ENCODE data around the gene MED12L.
"Not testable (repeated sequence)": the region's sequence is repeated elsewhere in the genome, so short reads cannot be mapped to it uniquely, and the experiment has no call there.

Gene MED12L

GRCh38 chr3:151225040-151225975 lies 139.8 kb downstream of the MED12L start:
- DNase-seq (ENCODE audit: low read depth, low spot score): no peak
- no peak overlapping the region for H3K4me3 ChIP-seq (ENCODE audit: low read length)

- no peak for DNase-seq (ENCODE audit: low read depth, low spot score)
- H3K4me3 ChIP-seq (ENCODE audit: low read length): no peak overlapping the region
Observed at GRCh38 chr3:151226088-151226563, 140.7 kb downstream of the MED12L start.

- H3K4me3 ChIP-seq (ENCODE audit: low read length): no peak overlapping the region
- DNase-seq (ENCODE audit: low read depth, low spot score): no peak
Observed at GRCh38 chr3:151226825-151227224, 141.4 kb downstream of the MED12L start.

- H3K4me3 ChIP-seq (ENCODE audit: low read length): no peak overlapping the region
Observed at GRCh38 chr3:151227266-151227806, 141.9 kb downstream of the MED12L start.

GRCh38 chr3:151227807-151228665 lies 142.6 kb downstream of the MED12L start:
- DNase-seq (ENCODE audit: low read depth, low spot score): peak; percentile 68
- H3K4me3 ChIP-seq (ENCODE audit: low read length): no peak overlapping the region

More at GRCh38 chr3:151227266-151227806, 141.9 kb downstream of the MED12L start:
- no peak for DNase-seq (ENCODE audit: low read depth, low spot score)

- DNase-seq (ENCODE audit: low read depth, low spot score): no peak
- no peak overlapping the region for H3K4me3 ChIP-seq (ENCODE audit: low read length)
Observed at GRCh38 chr3:151228666-151229040, 143.2 kb downstream of the MED12L start.

GRCh38 chr3:151230646-151231045 lies 145.2 kb downstream of the MED12L start:
- H3K4me3 ChIP-seq (ENCODE audit: low read length): no peak overlapping the region
- no peak for DNase-seq (ENCODE audit: low read depth, low spot score)

- not testable (repeated sequence) for H3K4me3 ChIP-seq (ENCODE audit: low read length); DNase-seq (ENCODE audit: low read depth, low spot score)
Observed at GRCh38 chr3:151232403-151232802, 146.9 kb downstream of the MED12L start.

- no peak for DNase-seq (ENCODE audit: low read depth, low spot score)
- H3K4me3 ChIP-seq (ENCODE audit: low read length): no peak overlapping the region
Observed at GRCh38 chr3:151232991-151233390, 147.5 kb downstream of the MED12L start.

- no peak for DNase-seq (ENCODE audit: low read depth, low spot score)
- H3K4me3 ChIP-seq (ENCODE audit: low read length): no peak overlapping the region
Observed at GRCh38 chr3:151234825-151235224, 149.4 kb downstream of the MED12L start.

GRCh38 chr3:151236316-151236715 lies 150.9 kb downstream of the MED12L start:
- no peak for DNase-seq (ENCODE audit: low read depth, low spot score)
- H3K4me3 ChIP-seq (ENCODE audit: low read length): no peak overlapping the region

- no peak for DNase-seq (ENCODE audit: low read depth, low spot score)
- no peak overlapping the region for H3K4me3 ChIP-seq (ENCODE audit: low read length)
Observed at GRCh38 chr3:151236736-151237135, 151.3 kb downstream of the MED12L start.

- DNase-seq (ENCODE audit: low read depth, low spot score); H3K4me3 ChIP-seq (ENCODE audit: low read length): not testable (repeated sequence)
Observed at GRCh38 chr3:151242006-151242405, 156.5 kb downstream of the MED12L start.

- DNase-seq (ENCODE audit: low read depth, low spot score): no peak
- H3K4me3 ChIP-seq (ENCODE audit: low read length): no peak overlapping the region
Observed at GRCh38 chr3:151248772-151249337, 163.4 kb downstream of the MED12L start.

- H3K4me3 ChIP-seq (ENCODE audit: low read length): no peak overlapping the region
- no peak for DNase-seq (ENCODE audit: low read depth, low spot score)
Observed at GRCh38 chr3:151256749-151257148, 171.3 kb downstream of the MED12L start.

- H3K4me3 ChIP-seq (ENCODE audit: low read length): no peak overlapping the region
- DNase-seq (ENCODE audit: low read depth, low spot score): no peak
Observed at GRCh38 chr3:151259664-151260063, 174.2 kb downstream of the MED12L start.

- no peak for DNase-seq (ENCODE audit: low read depth, low spot score)
- H3K4me3 ChIP-seq (ENCODE audit: low read length): no peak overlapping the region
Observed at GRCh38 chr3:151262871-151263525, 177.5 kb downstream of the MED12L start.

GRCh38 chr3:151264605-151265004 lies 179.1 kb downstream of the MED12L start:
- DNase-seq (ENCODE audit: low read depth, low spot score): no peak
- H3K4me3 ChIP-seq (ENCODE audit: low read length): no peak overlapping the region

- DNase-seq (ENCODE audit: low read depth, low spot score): no peak
- H3K4me3 ChIP-seq (ENCODE audit: low read length): no peak overlapping the region
Observed at GRCh38 chr3:151265166-151265565, 179.7 kb downstream of the MED12L start.

Data from Jurkat, Clone E6-1 (cell line).